Dermis blood vessel endothelial cell (primary cell): ENCODE measurements around the gene ATP6V0E1. TPM values are rescaled to one million over a fixed set of nuclear protein-coding genes. Genes with fewer than 3 reads are reported as not detected.

Experiments
- DNase-seq: peaks from one replicate; pipeline ENCODE4 v3.0.0; 2010
- total RNA-seq: library from RNA; depleted of rRNA; stranded (reverse); fragments of >200 nt; gene quantifications from 2 replicates; pipeline ENCODE4 v1.2.3, GENCODE V29; 2014

ATP6V0E1 gene
- 213 and 253 TPM in 2 replicates for total RNA-seq

DNA sequence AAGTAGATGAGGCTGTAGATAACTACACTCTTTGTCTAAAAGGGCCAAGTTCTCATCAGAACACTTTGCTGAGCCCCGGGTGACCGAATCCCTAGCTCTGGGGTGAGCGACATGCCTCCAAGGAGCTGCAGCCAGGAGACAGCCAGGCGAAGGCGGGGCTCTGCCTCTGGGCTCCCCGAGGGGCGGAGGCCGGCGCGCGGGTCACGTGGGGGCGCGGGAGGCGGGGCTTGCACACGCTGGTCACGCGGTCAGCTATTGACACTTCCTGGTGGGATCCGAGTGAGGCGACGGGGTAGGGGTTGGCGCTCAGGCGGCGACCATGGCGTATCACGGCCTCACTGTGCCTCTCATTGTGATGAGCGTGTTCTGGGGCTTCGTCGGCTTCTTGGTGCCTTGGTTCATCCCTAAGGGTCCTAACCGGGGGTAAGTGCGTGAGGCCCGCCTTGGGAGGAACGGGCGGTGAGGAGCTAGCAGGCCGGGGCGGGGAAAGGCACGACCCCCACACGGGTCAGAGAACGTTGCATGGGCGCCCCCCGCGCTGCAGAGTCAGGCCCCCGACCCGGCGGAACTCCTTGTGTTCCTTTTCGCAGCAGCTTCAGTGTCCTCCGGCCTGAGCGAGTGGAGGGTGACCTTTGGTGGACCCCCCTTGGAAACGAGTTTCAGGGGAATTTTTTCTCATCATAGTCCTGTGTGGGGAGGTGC lies at the start of gene ATP6V0E1:
Gene ATP6V0E1, plus strand, starts transcription at position 230 of the 702 bp plus-strand sequence. Its CDS starts 90 bp downstream, at position 320.
- peak; percentile 97 for DNase-seq

DNA sequence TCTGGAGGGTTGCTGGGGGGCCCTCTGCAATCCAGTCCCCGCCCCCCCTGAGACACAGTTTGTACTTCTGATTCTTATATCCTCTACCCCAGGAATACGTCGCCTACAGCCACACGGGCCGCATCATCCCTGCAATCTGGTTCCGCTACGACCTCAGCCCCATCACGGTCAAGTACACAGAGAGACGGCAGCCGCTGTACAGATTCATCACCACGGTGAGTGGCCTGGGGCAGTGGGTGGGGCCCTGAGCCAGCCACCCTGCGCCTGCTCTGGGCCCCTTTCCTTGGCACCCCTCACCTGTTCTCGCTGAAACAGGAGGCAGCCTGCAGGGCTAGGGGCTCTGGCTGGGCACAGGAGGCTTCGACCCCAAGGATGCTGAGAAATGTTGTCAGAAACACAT lies 48.5 kb upstream of the ATP6V0E1 start:
- DNase-seq = no peak

DNA sequence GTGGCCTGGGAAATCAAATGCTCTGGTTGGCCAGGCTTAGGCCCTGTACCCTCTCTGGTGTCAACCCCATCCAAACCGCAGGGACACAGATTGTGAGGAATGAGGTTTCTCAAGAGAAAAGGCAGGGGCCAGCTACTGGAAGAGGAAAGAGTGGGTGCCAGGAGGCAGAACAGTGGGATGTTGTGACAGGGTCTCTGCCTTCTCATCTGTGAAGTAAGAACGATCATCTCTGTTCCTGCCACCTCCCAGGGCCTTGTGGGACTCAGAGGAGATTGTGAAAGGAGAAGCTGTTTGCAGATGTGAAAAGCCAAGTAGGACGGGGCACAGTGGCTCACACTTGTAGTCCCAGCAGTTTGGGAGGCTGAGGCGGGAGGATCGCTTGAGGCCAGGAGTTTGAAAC lies 47.2 kb upstream of the ATP6V0E1 start:
- no peak for DNase-seq

DNA sequence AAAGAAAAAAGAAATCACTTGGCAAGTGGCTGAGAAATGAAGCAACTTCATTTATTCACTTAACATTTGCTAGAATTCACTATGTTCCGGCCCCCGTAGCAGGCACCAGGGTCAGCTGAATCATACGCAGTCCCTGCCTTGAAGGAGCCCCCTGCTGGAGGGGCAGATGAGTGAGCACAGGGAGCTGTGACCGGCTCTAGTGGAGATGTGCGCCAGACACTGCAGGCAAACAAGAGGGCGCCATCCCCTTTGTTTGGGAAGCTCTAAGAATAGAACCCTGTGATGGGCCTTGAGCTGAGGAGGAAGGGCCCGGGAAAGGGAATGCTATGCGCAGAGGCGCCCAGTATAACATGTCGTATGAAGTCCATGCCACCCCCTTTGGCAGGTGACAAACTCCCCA lies 44.5 kb upstream of the ATP6V0E1 start:
- DNase-seq = peak; percentile 59

DNA sequence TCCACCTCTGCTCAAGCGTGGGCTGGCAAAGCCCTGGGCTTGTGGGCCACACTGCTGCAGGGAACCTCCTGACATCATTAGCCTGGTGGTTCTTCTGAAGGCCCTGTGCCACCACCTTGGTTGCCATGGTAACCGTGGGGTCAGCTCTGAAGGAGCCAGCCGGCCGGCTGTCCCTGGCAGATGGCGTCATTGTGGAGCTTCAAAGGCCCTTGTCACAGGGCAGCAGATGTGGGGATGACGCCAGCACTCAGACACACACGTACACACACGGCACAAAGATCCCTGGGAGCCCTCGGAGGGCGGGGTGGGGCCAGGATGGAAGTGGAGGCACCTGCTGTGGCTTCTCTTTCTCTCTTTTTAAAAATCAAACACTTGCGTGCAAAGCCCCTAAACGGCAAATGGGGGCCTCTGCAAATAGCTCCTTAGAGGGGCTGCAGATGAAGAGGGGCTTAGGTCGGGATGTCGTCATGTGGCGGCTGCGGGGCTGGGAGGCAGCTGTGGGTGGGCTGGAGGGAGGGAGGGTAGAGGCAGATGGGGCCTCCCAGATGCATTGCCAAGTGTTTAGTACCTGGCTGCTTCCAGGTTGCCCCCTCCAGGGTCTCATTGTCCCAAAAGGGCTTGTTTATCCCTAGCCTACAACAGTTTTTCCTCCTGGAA lies 43.8 kb upstream of the ATP6V0E1 start:
- no peak for DNase-seq

DNA sequence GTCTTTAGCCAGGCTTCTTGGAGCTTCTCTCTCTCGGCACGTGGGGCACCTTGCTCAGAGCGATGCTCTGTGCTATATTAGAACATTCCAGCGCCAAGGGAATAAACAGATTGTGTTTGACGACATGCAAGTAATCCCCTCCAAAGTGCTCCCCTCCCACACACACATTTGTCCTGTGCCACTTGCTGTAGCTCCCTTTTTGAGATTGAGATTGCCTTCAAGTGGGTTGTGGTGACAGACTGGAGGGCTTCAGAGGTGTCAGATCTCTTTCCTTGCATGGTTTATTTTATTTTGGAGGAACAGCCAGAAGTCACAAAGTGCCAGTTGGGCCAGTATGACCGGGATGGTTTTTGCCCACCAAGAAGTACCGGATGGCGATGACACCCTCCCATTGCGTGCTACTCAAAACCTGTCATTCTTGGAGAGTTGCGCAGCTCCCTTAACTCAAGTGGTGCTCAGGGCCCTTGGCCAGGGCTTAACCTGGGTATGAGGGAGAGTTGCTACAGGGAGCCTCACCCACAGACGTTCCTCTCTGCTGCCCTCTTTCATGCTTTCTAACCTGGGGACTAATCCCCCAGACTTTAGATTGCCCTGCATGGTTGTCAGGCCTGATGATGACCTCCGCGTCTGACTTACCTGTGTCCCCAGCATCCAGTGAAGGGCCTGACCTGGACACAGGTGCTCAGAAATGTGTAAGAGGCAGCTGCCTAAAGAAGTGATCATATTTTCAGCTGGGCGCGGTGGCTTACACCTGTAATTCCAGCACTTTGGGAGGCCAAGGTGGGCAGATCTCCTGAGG lies 43.1 kb upstream of the ATP6V0E1 start:
- no peak for DNase-seq

DNA sequence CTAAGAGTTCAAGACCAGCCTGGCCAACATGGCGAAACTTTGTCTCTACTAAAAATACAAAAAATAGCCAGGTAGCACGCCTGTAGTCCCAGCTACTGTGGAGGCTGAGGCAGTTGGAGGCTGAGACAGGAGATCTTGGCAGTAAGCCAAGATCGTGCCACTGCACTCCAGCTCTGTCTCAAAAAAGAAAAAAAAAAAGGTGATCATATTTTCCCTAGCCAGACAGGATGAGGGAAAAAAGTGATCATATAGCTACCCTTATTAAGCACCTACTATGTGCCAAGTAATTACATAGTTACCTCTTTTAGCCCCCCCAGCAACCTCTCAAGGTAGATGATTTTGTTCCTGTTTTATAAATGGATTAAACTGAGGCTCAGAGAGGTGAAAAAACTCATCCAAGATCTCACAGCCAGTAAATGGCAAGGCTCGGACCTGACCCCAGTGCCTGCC lies 42.5 kb upstream of the ATP6V0E1 start:
- DNase-seq = peak; percentile 58

DNA sequence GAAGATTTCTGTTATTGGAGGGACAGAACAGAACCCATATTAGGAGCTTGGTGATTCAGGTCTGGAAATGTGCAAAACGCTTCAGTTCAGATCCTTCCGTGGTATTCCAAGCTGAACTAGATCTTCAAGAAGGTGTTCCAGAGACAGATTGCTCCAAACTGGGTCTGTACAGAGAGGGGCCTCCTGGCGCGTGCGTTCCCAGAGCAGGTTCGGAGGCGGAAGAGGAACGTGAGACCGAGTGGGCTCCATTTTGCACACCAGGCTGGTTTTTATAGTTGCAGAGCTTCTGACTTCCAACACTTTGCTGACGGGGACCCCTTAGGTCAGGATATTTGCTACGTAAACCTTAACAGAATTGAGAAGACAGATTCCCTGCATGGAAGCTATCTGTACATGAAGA lies 41.0 kb upstream of the ATP6V0E1 start:
- no peak for DNase-seq

DNA sequence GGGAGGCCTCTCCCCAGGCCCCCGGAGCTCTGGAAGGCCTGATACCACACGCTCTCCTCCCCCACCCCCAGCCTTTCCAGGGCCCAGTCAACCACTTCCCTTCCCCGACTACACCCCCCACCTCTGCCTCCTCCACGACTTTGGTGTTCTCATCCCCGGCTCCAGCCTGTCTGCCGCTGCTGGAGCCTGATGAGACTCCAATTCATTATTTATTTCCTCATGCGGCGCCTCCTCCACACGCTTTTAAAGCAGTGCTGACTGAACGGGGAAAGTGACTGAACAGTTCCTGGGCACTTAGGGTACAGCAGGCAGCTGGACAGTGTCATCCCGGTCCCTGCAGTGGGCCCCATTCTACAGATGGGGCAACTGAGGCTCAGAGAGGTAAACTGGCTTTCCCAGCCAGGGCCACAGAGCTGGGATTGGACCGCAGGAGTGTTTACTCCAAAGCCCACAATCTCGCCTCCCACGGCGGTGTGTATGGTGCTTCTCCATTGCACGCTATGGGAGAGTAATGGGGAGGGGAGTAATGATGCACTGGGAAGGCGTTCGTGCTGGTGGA lies 40.2 kb upstream of the ATP6V0E1 start:
- DNase-seq = peak; percentile 75

DNA sequence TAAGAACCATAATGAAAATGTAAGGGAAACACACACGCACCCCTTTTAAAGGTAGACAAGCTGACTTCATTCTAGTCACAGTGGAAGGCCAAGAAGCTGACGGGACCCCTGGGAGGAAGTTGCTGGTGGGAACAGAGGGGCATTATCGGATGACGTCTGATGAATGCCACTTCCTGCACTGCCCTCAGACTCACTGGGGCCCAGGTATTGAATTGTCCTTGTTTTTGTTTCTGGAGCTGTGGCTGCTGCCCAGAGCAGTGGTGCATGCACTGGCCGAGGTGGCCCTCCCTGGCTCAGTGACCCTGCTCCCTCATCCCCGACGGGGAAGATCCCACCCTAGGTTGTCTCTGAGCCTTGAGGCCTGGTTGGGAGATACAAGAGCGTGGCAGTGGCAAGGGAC lies 39.7 kb upstream of the ATP6V0E1 start:
- peak; percentile 66 for DNase-seq

DNA sequence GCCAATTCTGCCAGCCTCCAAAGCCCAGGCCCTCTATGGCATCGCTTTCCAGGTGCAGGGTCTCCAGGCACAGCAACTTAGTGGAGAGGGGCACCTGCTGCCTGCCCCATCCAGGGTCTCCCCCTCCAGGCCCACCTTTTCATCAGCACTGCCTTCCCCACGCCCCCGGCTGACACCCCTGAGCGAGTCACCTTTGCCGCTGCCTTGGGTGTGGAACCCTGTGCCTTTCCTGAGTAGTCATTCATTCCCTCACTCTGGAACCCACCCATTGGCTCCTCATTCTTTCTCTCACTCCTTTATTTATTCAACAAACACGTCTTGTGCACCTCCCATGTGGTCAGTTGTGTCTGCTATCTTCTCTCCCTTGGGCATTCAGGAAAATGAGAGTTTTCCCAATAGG lies 38.8 kb upstream of the ATP6V0E1 start:
- no peak for DNase-seq

DNA sequence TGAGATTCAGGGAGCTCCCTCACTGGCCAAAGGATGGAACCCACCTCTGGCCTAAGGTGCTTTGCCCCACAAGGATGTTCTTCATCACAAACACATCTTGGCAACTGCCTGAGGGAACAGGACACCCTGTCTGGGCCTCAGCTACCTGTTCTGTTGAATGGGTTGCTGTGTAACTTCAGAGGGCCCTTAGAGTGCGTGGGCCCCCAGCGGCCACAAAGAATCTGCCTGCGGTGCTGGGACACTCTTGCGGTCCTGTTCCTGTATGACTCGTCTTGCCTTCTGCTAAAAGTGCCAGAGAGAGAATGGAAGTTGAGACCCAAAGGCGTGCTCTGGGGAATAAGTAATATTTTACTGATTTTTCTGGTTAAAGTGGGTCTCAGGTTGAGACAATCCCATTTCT lies 38.4 kb upstream of the ATP6V0E1 start:
- DNase-seq = no peak

DNA sequence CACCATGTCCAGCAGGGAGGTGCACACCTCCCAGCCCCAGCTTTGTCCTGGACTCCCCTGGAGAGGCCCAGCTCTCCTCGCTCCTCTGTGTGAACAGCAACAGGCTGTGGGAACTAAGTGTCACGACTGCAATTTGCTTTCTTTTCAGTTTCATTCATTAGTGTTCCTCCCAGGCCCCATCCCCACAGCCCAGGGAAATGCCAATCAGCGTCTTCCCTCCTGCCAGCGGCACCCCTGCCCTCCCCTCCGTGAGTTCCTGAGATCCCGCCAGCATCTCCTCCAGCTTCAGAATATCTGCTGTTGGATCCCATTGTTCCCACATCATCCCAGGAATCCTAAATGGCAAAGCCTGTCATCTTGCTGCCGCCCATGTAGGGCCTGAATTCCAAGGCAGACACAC lies 37.4 kb upstream of the ATP6V0E1 start:
- DNase-seq = no peak

DNA sequence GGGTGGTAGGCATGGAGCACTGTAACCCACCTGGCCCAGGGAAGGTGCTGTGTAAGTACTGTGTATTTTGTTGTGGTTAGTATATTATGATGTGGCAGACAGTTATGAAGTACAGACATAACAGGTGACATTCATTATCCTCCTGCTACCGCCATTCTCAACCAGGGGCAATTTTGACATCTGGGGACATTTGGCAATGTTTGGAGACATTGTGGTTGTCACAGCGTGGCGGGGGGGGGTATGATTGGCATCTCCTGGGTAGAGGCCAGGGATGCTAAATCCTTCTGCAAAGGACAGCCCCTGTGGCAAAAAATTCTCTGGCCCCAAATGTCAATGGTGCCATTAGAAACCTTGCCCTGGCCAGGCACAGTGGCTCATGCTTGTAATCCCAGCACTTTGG lies 34.1 kb upstream of the ATP6V0E1 start:
- no peak for DNase-seq

DNA sequence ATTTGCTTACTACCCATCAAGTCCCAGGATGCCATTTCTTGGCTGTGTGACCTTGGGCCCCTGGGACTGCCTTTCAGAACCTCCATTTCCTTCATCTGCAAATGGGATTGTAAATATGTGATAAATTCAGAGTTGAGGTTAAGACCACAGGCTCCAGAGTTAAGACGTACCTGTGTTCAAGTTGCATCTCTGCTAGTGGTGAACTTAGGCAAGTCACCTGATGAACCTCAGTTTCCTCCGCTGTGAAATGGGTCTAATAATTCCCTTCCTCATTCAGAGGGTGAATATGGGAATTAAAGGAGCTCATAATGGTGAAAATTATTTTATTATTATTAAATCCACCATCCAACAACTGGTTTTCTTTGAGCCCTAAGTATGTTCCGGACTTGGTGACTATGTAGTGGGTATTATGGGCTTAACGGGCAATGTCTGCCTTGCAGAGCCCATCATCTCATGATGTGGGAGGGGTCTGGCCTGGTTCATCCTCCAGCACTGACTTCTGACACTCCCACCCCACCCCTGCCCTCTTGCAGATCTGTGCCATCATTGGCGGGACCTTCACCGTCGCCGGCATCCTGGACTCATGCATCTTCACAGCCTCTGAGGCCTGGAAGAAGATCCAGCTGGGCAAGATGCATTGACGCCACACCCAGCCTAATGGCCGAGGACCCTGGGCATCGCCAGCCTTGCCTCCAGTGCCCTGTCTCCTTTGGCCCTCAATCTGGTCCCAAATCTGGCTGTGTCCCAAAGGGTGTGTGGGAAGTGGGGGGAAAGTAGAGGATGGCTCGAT lies 33.2 kb upstream of the ATP6V0E1 start:
- DNase-seq = no peak

DNA sequence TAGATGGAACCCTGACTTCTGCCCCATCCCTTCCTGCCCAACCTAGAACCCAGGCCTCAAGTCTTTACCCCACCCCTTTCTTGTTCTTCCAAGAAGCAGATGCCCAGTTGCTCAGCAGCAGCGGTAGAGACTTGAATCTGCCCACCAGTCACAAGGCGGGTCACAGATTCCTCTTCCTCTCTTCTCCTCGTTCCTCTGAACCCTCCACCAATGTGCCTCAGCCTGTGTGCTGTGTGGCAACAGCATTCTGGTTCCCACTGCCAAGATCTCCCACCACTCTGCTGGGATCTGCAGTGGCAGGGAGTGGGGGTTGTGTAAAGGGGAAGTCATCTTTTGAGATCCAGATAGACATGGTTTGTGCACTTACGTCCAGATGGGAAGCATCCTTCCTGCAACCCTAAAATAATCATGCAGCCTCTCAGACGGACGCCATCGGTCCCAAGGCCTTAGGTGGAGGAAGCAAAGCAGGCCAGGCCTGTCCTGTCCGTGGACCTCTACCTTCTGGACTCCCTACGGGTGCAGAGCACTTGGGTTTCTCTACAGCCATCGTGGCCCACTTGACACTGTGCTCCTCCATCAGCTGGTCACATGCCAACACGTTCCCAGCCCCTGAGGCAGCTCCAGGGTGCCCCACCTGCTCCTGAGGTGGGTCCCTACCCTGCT lies 32.1 kb upstream of the ATP6V0E1 start:
- no peak for DNase-seq

DNA sequence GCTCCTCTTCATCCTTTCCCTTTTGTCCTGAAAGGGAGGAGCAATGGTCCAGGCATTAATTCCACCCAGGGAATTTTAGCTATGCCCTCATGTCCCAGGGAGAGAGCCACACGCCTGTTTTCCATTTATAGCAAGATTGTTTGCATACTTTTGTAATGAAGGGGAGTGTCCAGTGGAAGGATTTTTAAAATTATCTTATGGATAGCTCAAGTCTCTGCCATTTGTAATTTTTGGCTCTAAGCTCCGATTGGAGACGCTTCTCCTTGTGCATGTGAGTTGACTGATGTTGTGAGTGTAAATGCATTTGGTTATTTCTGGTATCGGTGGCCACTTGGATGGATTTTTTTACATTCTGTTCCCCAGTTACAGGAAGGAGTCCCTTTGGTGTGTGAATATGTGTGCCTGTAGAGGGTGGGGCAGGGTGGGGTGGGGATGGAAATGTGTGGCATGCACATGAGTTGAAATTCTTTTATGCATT lies 31.5 kb upstream of the ATP6V0E1 start:
- DNase-seq = no peak

DNA sequence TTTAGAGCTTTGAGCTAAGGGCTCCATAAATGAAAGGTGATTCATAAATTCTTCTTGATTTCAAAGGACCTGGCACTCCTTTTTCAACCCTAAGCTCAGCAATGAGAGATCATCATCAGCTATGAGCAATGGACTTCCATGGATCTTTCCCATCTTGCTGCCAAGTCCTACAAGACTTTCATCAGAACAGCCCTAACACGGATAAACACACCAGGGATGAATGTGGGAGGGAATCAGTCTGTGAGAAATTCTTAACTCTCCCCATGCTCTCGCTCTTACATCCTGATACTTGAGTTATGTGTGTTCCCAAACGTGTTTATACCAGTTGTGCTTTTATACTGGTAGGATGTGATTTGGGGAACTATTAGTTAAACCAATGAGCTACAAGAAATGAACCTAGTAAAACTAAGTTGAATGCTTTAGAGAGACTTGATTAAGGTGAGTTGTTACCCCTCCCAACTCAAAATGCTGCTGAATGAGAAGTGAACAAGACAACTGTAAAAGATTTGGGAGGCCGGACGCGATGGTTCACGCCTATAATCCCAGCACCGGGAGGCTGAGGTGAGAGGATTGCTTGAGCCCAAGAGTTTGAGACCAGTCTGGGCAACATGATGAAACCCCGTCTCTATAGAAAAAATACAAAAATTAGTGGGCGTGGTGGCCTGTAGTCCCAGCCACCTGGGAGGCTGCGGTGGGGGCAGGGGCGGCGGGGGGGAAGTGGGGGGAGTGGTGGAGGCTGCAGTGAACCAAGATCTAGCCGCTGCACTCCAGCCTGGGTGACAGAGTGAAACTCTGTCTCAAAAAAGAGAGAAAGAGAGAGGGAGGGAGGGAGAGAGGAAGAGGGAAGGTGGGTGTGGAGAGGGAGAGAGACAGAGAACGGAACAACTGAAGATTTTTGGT lies 29.5 kb upstream of the ATP6V0E1 start:
- no peak for DNase-seq

DNA sequence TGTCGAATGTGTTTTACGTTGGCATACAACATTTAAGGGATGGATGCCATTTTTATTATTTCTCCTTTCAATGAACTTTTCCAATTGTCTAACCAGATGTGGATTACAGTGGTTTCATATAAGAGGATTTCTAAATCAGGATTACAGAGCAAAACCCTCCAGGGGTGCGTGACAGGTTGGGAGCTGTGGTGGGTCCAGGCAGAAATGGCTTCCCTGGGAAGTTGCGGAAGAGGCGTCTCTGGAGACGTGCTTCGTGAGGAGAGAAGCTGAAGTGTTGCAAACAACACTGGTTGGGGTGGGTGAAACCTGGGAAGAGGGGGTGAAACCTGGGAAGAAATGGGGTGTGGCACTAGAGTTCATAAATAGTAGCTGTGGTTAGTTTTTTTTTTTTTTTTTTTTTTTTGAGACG lies 28.8 kb upstream of the ATP6V0E1 start:
- no peak for DNase-seq

DNA sequence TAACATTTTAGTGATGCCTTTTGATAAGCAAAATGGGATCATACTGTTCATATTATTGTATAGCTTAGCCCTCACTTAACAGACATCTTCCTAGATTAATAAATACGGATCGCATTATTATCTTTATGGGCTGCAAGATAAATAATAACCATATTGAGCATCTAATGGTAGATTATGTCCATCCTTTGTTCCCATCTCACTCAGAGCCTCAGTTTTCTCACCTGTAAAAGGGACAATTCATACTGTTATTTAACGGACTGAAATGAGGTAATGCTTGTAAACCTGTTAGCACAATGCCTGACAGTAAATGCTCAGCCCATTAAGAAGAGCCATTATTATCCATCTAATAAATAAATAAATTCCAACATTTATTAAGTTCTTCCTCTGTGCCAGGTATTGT lies 27.3 kb upstream of the ATP6V0E1 start:
- no peak for DNase-seq

DNA sequence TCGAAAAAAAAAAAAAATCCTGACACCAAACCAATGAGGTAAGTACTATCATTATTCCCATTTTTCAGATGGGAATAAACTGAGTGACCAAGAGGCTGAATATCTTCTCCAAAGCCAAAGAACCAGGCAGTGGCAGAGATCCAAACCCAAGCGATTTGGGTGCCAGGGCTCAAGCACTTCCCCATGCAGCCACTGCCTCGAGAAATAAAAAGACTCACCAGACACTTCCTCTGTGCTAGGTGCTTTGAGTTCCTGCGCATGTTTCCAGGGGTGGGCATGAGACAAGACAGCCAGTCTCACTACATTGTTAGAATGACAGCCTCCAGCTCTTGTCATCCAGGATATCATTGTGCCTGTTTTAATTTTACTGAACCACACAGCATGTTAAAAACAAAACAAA lies 26.6 kb upstream of the ATP6V0E1 start:
- no peak for DNase-seq
